Activated CD8-positive, alpha-beta memory T cell treated with anti-CD3 and anti-CD28 coated beads, Interleukin-2, amount 50 U/mL, for 1 hour (primary cell): ENCODE measurements around the gene NINJ2.

ENCODE experiments used
- DNase-seq: peaks from one replicate; pipeline ENCODE4 v3.0.0-alpha.2; 2020; ENCODE audit errors: extremely low read depth

NINJ2 gene

GRCh38 chr12:673849-674248 lies 10.6 kb upstream of the NINJ2 start:
- DNase-seq, result no peak

- DNase-seq, result no peak
Measured at GRCh38 chr12:669576-669945, 6.3 kb upstream of the NINJ2 start.

GRCh38 chr12:668090-668481 lies 4.8 kb upstream of the NINJ2 start:
- no peak for DNase-seq

DNA sequence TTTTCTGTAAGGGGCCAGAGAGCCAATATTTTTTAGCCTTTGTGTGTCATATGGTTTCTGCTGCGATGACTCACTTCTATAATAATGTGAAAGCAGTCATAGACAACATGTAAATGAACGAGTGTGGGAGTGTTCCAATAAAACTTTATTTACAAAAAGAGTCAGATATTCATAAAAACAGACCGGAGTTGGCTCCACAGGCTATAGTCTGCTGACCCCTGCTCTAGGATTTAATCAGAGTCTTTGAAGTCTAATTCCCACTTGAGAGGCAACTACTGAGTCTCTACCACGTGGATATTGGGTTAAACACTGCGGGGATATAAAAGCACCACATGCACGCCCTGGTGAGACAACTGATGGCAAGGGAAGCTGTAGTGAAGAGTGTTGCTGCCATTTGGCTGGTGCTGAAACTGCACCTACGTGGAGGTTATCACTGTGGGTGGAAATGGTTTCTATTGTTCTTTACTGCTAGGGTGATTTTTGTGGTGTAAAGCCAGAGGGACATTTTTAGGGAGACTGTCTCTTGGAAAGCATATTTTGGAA lies 3.6 kb upstream of the NINJ2 start:
- DNase-seq, result no peak

GRCh38 chr12:666066-666465 lies 2.8 kb upstream of the NINJ2 start:
- no peak for DNase-seq

GRCh38 chr12:664779-665092 lies 1.5 kb upstream of the NINJ2 start:
- no peak for DNase-seq

- DNase-seq, result no peak
Measured at GRCh38 chr12:664075-664778, 982 bp upstream of the NINJ2 start.

DNA sequence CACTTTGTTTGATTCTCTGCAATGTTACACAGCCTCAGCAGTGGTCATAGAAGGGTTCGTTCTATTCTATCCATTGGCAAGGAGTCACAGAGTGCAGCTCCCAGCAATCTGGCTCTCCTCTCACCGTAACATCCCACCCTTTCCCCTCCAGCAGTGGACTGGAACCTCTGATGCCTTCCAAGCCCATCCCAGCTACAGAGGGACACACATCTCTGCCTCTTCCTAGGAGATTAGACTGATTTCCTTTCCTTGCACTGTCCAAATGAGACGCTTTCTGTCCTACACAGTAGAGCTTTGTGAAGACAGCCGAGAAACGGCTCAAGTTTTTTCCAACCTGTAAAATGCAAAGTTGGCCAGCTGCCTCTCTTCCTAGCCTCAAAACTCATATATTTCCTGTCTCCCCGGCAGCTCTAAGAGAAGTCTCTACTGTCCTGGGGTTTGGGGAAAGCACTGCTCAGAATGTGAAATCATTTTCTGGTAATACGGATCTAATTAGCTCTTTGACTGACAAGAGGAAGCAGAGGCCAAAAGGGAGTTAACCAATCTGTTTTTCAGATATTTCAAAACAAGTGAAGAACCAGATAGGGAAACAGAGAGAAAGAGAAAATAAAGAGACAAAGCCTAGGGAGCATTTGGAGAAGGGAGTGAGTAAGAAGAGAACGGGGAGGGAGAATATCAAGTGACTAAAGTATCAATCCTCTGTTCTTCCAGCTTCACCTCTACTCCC lies 516 bp downstream of the NINJ2 start:
- no peak for DNase-seq

- DNase-seq, result no peak
Measured at GRCh38 chr12:661720-662486, 1.3 kb downstream of the NINJ2 start.

GRCh38 chr12:659090-659683 lies 4.1 kb downstream of the NINJ2 start:
- DNase-seq, result no peak

DNA sequence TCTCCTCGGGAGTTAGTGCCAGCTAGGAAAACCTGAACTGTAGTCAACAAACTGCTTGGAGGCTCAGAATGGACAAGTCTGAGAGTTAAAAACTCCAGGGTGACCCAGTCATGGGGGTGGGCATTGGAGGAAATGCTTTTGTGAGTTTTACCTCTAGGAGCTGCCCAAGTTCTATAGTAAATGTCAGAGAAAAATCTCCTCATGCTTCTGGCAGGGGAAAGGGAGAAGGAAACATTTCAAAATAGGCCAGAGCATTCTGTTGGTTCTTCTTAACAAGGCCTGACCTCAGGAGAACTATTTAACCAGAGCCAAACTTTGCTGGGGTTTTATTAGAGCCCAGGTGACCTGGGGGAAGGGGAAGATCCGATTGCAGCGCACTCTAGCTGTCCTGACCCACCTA lies 12.3 kb downstream of the NINJ2 start:
- DNase-seq, result no peak

- no peak for DNase-seq
Measured at GRCh38 chr12:647385-648085, 15.7 kb downstream of the NINJ2 start.

DNA sequence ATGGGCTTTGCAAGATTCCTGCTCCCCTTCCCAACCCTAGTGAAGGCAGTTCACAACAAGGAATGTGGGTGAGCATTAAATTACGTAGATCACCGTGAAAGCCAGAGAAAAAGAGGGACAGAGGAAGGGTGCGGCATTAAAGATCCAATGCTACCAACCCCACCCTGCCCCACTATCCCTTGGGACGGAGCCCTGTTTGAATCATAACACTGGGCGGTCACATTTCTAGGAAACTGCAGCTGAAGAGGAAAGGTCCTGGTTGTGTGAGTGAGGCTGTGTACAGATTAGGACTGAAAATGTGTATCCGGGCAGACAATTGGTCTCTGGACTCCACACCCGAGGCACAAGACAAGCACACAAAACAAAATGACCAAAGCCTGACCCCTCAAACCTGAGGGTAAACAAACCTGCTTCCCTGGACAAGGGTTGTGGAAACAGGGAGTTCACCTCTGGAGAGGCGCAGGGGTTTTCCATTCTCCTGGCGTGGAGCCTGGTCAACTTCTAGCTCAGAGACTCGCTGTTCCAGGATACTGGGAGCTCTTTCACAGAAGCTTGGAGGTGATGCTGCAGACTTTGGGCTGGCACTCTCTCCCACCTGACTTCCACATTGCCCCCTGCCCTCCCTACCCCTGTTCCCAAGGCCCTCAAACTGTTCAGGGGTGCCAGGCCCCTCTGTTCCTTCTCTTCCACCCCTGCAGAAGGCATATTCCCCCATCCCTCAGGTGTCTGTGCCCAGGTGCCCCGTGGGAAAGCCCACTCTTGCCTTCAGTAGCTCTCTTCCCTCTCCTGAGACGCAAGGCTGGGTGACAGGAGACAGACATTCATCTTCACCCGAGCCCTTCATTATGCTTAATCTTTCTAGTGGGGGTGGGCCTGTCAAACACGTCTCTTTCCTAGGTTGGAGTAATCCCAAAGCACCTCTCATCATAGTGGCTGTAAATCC lies 16.5 kb downstream of the NINJ2 start:
- no peak for DNase-seq

DNA sequence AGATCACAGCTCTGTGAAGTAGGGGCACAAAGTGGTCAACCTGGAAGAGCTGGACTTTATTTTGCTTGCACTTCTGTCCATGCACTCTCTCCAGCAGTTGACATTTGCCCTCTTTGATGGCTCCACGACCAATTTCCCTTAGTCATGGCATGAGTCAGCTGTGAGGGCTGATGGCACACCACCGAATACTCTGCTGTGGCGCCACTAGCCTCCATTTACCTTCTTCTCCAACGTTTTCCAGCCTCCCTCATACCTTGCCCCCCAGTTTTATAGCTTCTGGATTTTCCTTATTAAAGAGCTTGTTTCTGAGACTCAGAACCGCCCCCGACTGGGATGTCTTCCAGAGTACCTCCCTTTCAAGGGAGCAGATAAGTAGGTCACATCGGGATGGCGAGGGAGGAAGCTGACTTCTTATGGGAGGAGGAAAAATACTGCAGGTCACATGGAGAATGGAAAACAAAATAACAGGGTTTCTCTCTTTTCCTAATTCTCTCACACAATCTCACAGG lies 17.6 kb downstream of the NINJ2 start:
- no peak for DNase-seq

GRCh38 chr12:644818-645552 lies 18.3 kb downstream of the NINJ2 start:
- DNase-seq, result no peak

- DNase-seq, result no peak
Measured at GRCh38 chr12:644303-644639, 19.0 kb downstream of the NINJ2 start.

DNA sequence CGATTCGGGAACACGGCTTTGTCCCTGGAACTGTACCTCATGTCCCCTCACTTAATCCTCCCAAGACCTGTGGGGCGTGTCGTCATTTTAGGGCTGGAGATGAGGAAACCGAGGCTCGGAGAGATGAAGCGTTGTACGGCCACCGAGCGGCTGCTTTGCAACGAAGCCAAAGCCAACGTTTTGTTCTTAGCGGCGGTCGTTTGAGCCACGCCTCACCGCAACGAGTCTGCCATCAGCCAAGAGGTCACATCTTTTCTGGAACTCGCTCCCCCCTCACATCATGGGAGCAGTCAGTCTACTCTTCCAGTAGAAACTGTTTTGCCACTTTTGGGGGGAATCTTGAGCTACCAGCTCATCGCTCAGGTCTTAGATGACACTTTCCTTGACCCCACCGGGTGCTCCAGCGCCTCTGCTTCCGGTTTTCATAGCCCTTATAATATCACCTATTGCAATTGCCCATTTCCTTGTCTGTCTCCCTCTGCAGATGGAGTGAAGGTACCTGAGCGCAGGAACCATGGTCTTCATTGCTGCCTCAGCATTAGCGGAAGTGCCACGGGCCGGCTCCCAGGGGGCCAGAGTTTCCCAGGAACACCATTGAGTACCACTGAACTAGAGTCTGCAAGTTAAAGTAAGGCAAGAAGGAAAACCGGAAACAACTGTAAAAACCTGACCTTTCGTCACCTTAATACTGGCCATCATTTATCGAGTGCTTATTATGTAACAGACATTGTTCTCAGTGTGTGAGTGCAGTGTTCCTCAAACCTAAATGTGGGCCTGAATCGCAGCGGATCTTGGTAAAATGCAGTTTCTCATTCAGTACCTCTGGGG lies 19.6 kb downstream of the NINJ2 start:
- DNase-seq, result no peak

DNA sequence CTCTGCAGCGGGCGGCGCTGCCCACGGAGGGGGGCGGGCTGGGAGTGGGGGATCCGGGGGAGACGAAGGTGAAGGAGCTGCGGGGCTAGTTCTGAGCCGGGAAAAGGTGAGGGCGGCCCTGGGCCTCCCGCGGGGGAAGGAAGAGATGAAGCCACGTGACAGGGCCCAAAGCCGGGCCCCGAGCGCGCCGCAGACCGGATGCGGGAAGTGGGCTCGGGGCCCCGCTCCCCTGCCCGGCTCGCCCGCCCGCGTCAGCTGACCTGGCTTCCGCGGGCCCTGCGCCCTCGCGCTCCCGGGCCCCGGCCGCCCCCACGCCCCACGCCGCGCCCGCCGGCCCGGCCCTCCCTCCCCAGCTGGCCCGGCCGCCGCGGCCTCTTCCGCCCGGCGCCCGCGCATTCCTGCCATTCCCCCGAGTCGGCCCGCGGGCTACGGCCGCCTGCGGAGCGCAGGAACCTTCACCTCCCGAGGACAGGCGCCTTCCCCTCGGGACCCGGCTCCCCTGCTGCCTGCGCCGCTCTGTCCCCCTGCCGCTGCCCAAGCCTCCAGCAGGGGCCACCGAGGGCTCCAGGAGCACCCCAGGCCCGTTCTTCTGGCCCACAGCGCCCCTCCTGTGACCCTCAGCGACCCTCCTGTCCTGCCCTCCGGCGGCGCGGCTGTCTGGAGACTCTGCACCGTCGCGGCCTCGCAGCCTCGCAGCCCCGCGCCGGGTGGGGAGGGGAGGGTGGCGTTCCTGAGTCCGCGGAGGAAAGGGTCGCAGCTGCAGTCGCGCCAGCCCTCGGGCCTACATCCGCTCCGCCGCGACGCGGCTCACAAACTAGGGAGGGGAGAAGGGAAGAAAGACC lies 20.4 kb downstream of the NINJ2 start:
- no peak for DNase-seq
